ENCODE results near the gene ANGPTL1.
"Not testable (repeated sequence)": the region's sequence is repeated elsewhere in the genome, so short reads cannot be mapped to it uniquely, and the experiment has no call there.

The ANGPTL1 gene

GRCh38 chr1:178864326-178864725 is 6.6 kb downstream of the ANGPTL1 start:
- no peak for DNase-seq

- no peak for DNase-seq
Measured at GRCh38 chr1:178862864-178863263, 8.0 kb downstream of the ANGPTL1 start.

GRCh38 chr1:178862416-178862815 is 8.5 kb downstream of the ANGPTL1 start:
- DNase-seq, result no peak

DNA sequence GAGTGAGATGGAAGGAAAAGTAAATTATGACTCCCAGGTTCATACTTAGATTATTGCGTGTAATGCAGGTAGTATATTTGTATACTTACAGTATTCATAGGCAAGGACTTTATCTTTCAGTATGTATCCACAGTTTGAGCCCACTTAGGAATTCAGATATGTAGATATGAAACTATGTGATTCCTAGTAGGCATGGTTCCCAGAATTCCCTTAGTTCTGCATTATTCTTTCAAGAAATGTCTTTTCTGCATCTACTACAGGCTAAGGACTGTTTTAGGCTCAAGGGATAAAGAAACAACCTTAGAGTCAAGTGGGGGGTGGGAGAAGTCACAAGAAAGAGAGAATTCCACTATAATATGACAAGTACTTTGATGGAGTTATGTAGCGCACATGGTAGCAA is 13.8 kb downstream of the ANGPTL1 start:
- DNase-seq, result no peak

GRCh38 chr1:178849918-178850317 is 21.0 kb downstream of the ANGPTL1 start:
- no peak for DNase-seq

DNA sequence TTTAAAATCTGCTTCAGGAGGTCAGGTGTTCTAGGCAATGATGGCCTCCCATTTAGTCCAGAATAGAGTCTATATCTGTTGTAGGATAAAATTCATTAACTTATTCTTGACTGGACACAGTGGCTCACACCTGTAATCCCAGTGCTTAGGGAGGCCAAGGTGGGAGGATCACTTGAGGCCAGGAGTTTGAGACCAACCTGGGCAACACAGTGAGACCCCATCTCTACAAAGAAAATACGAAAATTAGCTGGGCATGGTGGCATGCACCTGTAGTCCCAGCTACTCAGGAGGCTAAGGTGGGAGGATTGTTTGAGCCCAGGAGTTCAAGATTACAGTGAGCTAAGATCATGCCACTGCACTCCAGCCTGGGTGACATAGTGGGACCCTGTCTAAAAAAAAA is 23.0 kb downstream of the ANGPTL1 start:
- not testable (repeated sequence) for DNase-seq

- no peak for DNase-seq
Measured at GRCh38 chr1:178847396-178847849, 23.5 kb downstream of the ANGPTL1 start.

GRCh38 chr1:178846306-178846705 is 24.6 kb downstream of the ANGPTL1 start:
- DNase-seq, result no peak

DNA sequence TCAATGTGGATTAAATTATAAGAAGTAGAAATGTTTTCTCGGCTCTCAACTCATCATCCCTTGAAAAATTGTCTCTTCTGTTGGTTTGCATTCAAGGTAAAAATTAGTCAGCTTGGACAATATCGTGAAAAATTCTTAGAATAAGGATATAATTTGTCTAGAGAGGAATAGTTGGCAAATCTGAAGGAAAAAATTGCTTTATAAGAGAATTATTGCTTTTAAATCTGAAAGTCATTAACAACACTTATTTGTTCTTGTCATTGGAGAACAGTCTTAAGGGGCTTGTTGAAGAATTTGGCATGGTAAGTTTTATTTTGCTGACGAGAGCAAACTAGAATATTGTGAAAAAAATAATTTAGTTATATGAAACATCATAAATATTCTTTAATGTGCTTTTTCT is 26.4 kb downstream of the ANGPTL1 start:
- no peak for DNase-seq

- no peak for DNase-seq
Measured at GRCh38 chr1:178825167-178825566, 45.7 kb downstream of the ANGPTL1 start.

- DNase-seq, result no peak
Measured at GRCh38 chr1:178821134-178821866, 49.6 kb downstream of the ANGPTL1 start.

DNA sequence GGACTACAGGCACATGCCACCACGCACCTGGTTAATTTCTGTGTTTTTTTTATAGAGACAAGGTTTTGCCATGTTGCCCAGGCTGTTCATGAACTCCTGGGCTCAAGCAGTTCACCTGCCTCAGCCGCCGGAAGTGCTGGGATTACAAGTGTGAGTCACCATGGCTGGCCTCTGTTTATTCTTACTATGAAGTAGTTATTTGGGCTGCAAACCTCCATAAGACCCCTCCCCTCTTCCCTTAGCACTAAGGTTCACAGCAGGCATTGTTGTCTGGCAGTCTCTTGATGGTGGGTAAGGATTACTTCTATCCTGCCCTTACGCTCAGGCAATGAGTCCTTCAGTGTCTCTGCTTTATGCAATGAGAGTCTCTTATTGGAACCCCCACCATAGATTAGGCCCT is 51.8 kb downstream of the ANGPTL1 start:
- no peak for DNase-seq

GRCh38 chr1:178818416-178818815 is 52.5 kb downstream of the ANGPTL1 start:
- no peak for DNase-seq

DNA sequence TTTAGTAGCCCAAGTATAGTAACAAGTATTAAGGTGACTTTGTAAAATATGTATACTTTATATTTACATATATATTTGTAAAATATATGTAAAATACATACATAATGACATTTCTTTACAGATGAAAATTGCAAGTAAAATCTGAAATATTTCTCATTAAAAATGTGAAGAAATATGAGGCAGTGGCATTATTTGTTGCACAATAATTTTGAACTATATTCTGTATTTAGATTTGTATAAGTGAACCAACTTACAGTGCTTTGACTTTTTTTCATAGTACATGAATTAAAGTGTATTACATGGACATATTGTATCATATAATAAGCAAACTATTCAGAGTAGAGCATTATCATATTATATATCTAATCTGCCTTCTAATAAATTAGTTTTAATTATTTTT is 60.3 kb downstream of the ANGPTL1 start:
- no peak for DNase-seq

DNA sequence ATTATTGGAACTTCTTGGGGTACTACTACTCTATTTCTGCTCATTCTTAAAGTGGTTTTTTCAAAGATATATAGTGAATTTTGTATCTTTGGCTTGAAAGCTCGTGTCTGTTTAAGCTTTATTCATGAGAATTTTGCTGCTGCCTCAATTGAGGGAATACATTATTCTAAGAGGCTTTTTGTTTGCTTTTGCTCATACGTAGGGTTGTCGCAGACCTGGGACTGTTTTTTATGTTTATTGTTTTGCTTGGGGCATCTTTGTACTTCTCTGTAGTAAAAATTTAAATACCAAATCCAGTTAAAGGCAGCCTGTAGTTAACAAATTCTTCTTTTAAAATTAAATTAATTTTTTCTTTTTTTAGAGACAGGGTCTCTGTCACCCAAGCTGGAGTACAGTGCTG is 62.3 kb downstream of the ANGPTL1 start:
- no peak for DNase-seq

DNA sequence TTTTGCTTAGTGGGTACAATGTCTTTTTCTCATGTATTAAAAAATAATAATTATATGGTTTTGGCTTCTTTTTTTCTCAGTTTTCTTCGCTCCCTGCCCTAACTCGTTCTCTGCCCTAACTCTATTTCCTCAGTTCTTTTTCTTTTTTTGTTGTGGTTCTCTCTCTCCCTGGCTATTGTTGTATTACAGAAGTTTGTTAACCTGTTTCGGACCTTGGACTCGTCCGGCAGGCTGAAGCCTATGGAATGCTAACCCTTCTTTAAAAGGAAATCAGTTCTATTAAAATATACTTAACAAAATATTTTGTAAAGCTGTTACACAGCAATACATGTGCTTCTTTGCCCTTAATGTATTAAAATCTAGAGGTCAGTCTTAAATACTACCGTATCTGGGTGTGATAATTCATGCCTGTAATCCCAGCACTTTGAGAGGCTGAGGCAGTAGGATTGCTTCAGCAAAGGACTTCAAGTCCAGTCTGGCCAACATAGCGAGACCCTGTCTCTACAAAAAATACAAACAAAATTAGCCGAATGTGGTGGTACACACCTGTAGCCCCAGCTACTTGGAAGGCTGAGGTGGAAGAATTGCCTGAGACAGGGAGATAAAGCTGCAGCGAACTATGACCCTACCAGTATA is 64.1 kb downstream of the ANGPTL1 start:
- no peak for DNase-seq

GRCh38 chr1:178802873-178803272 is 68.0 kb downstream of the ANGPTL1 start:
- DNase-seq, result no peak

Measured in stimulated activated CD4-positive, alpha-beta T cell treated with anti-CD3 and anti-CD28 coated beads, Interleukin-12 subunit alpha, Interleukin-12 subunit beta, amount 100 ng/mL, for 4 hours (primary cell).